DMS114 treated with DMSO at 0.1 percent for 48 hours (cell line): Measurements from ENCODE around the gene MADCAM1.
"Not testable (repeated sequence)": the region's sequence is repeated elsewhere in the genome, so short reads cannot be mapped to it uniquely, and the experiment has no call there.

Source experiments
- DNase-seq: peaks from one replicate; lab custom pipeline; 2025; ENCODE audit not compliant: unreplicated experiment; lab: John Stamatoyannopoulos, UW

The MADCAM1 gene

GRCh38 chr19:496112-496665 is at the start of gene MADCAM1:
Gene MADCAM1 (plus strand): TSS chr19:496486. CDS start chr19:496500, 14 bp downstream.
- DNase-seq, result no peak

GRCh38 chr19:447064-447426 is 49.2 kb upstream of the MADCAM1 start:
- no peak for DNase-seq

DNA sequence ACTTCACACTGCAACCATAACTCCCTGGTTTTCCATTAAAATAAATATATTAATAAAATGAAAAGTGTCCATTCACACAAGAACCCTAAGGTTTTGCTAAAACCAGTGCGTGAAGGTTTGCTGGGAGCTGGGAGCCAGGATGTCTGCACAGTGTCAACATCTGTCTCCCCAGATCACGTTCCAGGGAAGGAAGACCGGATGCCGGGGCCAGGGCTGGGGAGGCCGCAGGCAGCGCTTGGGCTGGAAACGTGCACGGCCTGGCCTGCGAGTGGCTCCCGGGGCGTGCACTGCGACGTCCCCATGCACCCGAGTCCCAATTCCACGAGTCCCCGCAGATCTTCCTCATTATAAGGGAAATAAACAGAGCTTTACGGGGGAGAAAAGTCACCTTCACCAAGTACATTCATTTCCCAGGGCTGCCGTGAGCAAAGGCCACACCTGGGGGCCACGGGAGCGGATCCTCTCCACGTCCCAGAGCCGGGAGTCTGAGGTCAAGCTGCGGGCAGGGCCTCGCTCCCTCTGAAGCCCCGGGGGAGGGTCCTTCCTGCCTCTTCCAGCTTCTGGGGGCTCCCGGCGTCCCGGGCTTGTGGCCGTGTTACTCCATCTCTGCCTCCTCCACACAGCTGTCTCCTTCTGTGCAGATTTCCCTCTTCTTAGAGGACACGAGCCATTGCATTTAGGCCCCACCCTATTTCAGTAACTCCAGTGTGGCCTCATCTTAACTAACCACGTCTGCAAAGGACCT is 48.3 kb upstream of the MADCAM1 start:
- DNase-seq, result no peak

DNA sequence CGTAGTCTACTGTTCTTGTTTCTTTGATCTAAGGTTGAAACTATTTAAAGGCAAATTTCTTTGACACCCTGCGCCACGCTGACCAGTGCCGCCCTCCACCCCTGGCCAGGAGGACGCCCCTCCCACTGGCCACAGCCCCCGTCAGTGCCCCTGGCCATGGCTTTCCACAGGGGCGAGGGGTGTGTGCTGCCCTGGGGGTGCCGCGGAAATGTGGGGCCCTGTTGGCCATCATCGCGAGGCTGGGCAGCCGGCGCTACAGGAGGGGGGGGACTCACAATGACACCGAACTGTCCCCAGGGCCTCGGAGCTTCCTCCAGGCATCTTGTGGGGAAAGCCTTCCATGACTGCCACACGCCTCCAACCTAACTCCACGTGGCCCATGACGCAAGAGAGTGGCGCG is 46.4 kb upstream of the MADCAM1 start:
- DNase-seq, result no peak

- not testable (repeated sequence) for DNase-seq
Observed at GRCh38 chr19:450912-451481, 45.3 kb upstream of the MADCAM1 start.

DNA sequence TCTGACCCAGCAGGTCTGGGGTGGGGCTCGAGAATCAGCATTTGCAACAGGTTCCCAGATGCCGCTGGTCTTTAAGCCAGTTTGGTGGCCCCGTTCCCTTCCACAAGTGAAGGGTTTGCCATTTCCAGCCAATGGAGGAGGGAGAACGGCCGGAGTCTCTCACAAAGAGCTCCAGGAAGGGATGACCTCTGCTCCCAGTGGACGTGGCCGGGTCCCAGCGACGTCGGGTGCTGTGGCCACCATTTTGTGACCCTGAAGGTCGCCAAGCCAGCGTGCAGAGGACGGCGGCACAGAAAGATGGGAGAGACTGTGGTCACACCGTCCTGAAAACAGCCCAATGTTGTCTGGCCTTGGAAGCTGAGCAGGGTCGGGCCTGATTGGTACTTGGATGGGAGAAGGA is 43.5 kb upstream of the MADCAM1 start:
- no peak for DNase-seq

DNA sequence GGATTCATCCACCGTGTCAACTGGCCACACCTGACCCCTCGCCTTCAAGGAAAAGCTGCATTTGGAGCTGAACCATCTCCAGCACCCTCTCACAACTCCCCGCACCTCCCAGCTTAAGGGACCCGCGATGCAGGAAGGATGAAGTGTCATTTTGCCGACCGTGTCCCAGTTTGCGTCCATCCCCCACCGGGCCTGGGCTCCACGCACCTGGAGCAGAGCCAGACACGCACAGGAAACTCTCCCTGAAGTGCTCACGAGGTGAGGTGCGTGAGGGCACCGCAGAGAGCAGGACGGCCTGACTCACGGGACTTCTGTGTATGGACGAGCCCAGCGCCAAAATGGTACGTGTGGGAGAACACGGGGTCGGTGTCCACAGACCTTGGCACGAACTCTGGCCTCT is 42.7 kb upstream of the MADCAM1 start:
- DNase-seq, result no peak

DNA sequence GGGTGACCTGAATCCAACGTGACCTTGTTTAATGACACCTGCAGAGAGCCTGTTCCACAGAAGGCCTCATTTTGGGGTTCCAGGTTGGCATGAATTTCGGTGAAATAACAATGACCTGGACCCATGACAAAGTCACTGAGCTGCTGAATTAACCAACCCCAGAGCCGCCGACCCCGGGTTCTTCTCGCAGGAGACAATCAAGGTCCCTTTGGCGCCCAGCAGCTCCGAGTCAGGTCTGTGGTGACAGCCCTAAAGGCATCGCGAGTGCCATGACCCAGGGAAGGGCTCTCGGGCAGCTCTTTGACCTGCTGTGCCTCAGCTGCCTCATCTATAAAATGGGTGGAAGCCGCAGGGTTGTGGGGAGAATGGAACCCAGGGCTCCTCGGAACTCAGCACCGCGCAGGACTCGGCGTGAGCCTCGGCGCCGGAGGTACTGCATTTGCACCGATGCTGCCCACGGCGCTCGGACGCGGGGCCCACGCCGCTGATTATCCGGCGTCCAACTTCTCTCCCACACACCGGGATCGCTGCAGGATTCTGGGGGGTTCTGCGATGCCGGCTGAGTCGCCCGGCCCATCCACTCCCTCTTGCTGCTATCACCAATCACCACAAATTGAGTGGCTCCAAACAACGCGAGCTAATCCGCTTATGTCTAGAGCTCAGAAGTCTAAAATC is 41.1 kb upstream of the MADCAM1 start:
- DNase-seq, result no peak

GRCh38 chr19:455851-456546 is 40.3 kb upstream of the MADCAM1 start:
- no peak for DNase-seq

DNA sequence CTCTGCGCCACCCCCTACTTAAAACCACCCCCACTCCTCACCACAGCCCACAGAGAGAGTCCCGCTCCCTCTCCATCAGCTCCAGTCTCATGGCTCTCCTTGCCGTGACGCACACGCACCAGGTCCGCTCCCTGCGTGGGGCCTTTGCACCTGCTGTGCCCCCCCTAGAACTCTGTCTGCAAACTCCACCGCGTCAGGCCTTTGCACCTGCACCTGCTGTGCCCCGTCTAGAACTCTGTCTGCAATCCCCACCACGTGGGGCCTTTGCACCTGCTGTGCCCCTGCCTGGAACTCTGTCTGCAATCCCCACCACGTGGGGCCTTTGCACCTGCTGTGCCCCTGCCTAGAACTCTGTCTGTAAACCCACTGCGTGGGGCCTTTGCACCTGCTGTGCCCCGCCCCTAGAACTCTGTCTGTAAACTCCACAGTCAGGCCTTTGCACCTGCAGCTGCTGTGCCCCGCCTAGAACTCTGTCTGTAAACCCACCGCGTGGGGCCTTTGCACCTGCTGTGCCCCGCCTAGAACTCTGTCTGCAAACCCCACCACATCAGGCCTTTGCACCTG is 39.7 kb upstream of the MADCAM1 start:
- DNase-seq, result no peak

GRCh38 chr19:457636-458035 is 38.6 kb upstream of the MADCAM1 start:
- no peak for DNase-seq

- no peak for DNase-seq
Observed at GRCh38 chr19:458091-459042, 37.9 kb upstream of the MADCAM1 start.

GRCh38 chr19:459724-460511 is 36.4 kb upstream of the MADCAM1 start:
- DNase-seq, result no peak

GRCh38 chr19:460877-461720 is 35.2 kb upstream of the MADCAM1 start, which contains the start of gene SHC2:
Gene SHC2 (minus strand): TSS chr19:461033. CDS start chr19:460996, 37 bp downstream.
- no peak for DNase-seq

- DNase-seq, result no peak
Observed at GRCh38 chr19:461721-462551, 34.4 kb upstream of the MADCAM1 start.

DNA sequence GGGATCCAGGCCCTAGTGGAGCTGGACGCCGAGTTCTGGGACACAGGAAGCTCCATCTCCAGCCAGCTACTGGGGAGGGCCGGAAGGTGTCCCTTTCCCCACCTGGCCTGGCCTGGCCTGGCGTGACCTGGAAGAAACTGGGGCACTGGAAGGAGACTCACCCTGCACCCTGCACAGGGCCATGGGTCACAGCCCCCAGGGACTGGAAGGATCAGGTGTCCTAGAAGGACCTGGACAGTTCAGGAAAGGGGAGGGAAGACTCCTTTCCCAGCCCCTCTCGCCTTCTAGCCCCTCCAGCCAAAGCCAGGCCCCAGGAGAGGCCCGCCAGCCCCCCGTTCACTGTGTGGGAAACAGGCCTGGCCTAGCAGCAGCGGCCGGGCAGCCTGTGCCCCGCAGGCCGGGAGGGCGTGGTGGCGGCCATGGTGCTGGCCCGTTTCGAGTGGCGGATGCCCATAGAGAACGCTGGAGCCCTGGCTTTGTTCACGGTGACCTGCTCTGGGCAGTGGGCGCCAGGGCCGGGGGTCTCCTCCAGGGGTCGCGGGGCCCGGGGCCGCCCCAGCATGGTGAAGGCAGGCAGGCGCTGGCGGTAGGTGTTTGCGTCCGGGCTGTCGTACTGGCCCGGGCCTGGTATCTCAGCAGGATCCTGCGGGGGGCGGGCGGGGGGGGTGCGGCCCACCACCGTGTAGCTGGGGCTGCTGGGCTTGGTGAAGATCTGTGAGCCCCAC is 32.6 kb upstream of the MADCAM1 start:
- no peak for DNase-seq

DNA sequence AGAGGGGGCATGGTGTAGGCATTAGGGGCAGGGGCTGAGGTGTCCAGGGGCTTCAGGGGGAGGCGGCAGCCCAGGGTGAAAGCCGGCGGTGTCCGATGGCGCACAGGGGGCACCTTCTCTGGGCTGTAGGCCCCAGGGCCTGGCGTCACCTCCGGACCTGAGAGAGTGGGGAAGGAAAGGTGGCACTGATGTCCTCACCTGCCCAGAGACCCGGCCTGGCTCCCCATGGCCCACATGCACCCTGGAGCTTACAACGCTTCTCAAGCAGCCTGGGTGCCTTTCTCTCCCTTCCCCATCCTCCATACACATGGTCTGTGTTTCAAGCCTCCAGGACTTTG is 32.1 kb upstream of the MADCAM1 start:
- DNase-seq, result no peak
